Caco-2 (cell line): ENCODE measurements around the gene ABHD2. TPM values are rescaled to one million over a fixed set of nuclear protein-coding genes. Genes with fewer than 3 reads are reported as not detected.
"Not testable (repeated sequence)": the region's sequence is repeated elsewhere in the genome, so short reads cannot be mapped to it uniquely, and the experiment has no call there.

Experiments used
- BruUV-seq: library from RNA; stranded (reverse); fragments of 400-500 nt; replicated peaks from 2 replicates; lab custom pipeline; 2021; lab: Mats Ljungman, UMichigan
- CTCF ChIA-PET: fragments of 300-600 bp; sonication (Branson Sonifier 250); formaldehyde crosslinking; loops from one replicate; lab custom pipeline; 2022; ENCODE audit warnings: antibody characterized with exemption; lab: Charles Lee
- POLR2A ChIA-PET: fragments of 300-600 bp; sonication (Branson Sonifier 250); formaldehyde crosslinking; loops from one replicate; lab custom pipeline; 2022; ENCODE audit warnings: antibody characterized with exemption; lab: Charles Lee
- DNase-seq, 2 experiments: peaks; one replicate each; pipeline versions ENCODE4 v3.0.0 to v3.0.0-alpha.2; 2020 to 2022
- H3K27me3 ChIP-seq: replicated peaks from 2 replicates; pipeline ENCODE4 v1.6.0; 2011; ENCODE audit warnings: low read length; ENCODE audit not compliant: control insufficient read depth, insufficient read depth
- H3K36me3 ChIP-seq: 2 replicates; pipeline ENCODE4 v1.5.1; 2011; ENCODE audit warnings: low read length; ENCODE audit not compliant: control insufficient read depth, insufficient read depth
- H3K4me1 ChIP-seq: fragments of 250-450 bp; sonication (Bioruptor Pico); 2 replicates; pipeline ENCODE4 v1.5.1; 2020; ENCODE audit warnings: mild to moderate bottlenecking
- H3K4me3 ChIP-seq: 2 replicates; pipeline ENCODE4 v1.5.1; 2011; ENCODE audit warnings: low read depth, mild to moderate bottlenecking, control low read depth, low read length
- H3K9me3 ChIP-seq: fragments of 250-450 bp; sonication (Bioruptor Pico); 2 replicates; pipeline ENCODE4 v1.5.1; 2020; ENCODE audit warnings: mild to moderate bottlenecking, moderate library complexity
- H3K27ac Mint-ChIP-seq: one replicate; pipeline ENCODE4 v1.8.0; 2022; ENCODE audit warnings: mixed read lengths; ENCODE audit not compliant: unreplicated experiment
- H3K27me3 Mint-ChIP-seq: one replicate; pipeline ENCODE4 v1.8.0; 2022; ENCODE audit warnings: mixed read lengths; ENCODE audit not compliant: insufficient read depth, unreplicated experiment
- H3K36me3 Mint-ChIP-seq: one replicate; pipeline ENCODE4 v1.8.0; 2022; ENCODE audit warnings: mild to moderate bottlenecking, mixed read lengths; ENCODE audit not compliant: insufficient read depth, unreplicated experiment
- H3K4me1 Mint-ChIP-seq: one replicate; pipeline ENCODE4 v1.8.0; 2022; ENCODE audit warnings: low read depth, mixed read lengths; ENCODE audit not compliant: unreplicated experiment
- H3K4me3 Mint-ChIP-seq: one replicate; pipeline ENCODE4 v1.8.0; 2022; ENCODE audit warnings: mild to moderate bottlenecking, moderate library complexity, mixed read lengths; ENCODE audit not compliant: unreplicated experiment
- H3K9me3 Mint-ChIP-seq: one replicate; pipeline ENCODE4 v1.8.0; 2022; ENCODE audit warnings: mixed read lengths; ENCODE audit not compliant: unreplicated experiment
- CTCF ChIP-seq, 2 experiments: fragments of 200-600 bp in 1 of 2; IDR thresholded peaks; 1 replicate in 1 of 2; 2 replicates in 1 of 2; pipeline versions ENCODE4 v1.5.1 to v1.8.0; 2011 to 2022; ENCODE audit warnings: antibody characterized with exemption in 1 of 2, control low read depth in 1 of 2, inconsistent platforms in 1 of 2, low read depth in 1 of 2, low read length in 1 of 2, mild to moderate bottlenecking in 1 of 2, moderate library complexity in 1 of 2; ENCODE audit not compliant: insufficient read depth in 1 of 2, severe bottlenecking in 1 of 2, unreplicated experiment in 1 of 2
- intact Hi-C: fragments of 100-400 bp; cut with micrococcal nuclease; formaldehyde crosslinking; loops from one replicate; pipeline ENCODE4 v1.10.0; 2022; ENCODE audit not compliant: unreplicated experiment
- total RNA-seq: library from RNA; stranded (reverse); gene quantifications from 2 replicates; pipeline ENCODE4 v1.2.3, GENCODE V29; 2022

Gene ABHD2
- total RNA-seq, 1 experiment from 2014 or later: 63.0 TPM

DNA sequence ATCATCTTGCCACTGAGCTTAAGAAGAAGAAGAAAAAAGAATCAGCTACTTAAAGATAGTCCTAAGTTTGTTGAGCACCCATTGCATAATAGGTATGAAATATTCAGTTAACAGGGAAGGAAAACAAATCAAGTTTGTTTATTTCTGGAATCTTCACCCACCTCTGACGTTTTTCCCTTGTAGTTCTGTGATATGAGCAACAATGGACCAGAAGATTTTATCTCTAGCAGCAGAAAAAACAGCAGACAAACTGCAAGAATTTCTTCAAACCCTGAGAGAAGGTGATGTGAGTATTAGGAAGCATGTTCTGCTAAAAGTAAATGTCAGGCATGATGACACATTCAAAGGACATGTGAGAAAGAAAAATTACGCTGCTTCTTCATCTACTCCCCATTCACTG is 159.2 kb downstream of the ABHD2 start:
- no peaks in the 10 kb centered on the region for H3K36me3 ChIP-seq
- Mint-ChIP-seq H3K4me1 (peaks cover 24% of the 10 kb centered on the region), H3K9me3 (no peaks in the 10 kb centered on the region), H3K4me3 (no peak overlapping the region), H3K27me3 (no peaks in the 10 kb centered on the region), H3K27ac (no peak overlapping the region), H3K36me3 (peaks cover 54% of the 10 kb centered on the region)
- no peaks in the 10 kb centered on the region for H3K27me3 ChIP-seq
- intact Hi-C loops: no loop called here
- POLR2A ChIA-PET: interaction anchor here (0.6 kb wide), 1 partner anchor 56 kb away, joined by 5 read pairs; no protein-coding TSS in a partner anchor
- no peaks in the 10 kb centered on the region for H3K9me3 ChIP-seq
- CTCF ChIA-PET: no interaction called here
- 0 out of 2 replicates have a peak, but pooled peaks cover 4% of the 10 kb centered on the region for H3K4me1 ChIP-seq
- no peak for TF ChIP-seq CTCF (IDR thresholded peaks at IDR 0.05; ENCODE audit: insufficient read depth in 1 of 2, low read depth in 1 of 2, low read length in 1 of 2, severe bottlenecking in 1 of 2, unreplicated experiment in 1 of 2)
- no TSS peak for BruUV-seq
- no peak for DNase-seq
- no peak overlapping the region for H3K4me3 ChIP-seq

DNA sequence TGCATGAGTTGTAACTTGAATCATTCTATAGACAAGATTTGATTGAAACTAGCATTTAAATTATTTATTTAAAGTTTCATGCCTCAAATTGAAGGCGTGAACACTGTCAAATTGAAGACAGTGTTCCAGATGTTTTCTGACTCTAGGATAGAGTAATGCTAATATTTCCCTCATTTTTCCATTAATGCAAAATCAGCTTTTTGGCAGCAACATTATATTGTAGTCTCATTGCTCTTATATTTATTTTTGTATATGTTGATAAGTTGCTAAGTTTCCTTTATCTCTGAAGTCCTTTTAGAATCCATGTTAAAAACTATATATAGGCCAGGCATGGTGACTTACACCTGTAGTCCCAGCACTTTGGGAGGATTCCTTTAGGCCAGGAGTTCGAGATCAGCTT is 160.3 kb downstream of the ABHD2 start:
- TF ChIP-seq CTCF (IDR thresholded peaks at IDR 0.05; ENCODE audit: insufficient read depth in 1 of 2, low read depth in 1 of 2, low read length in 1 of 2, severe bottlenecking in 1 of 2, unreplicated experiment in 1 of 2): no peak
- 0 out of 2 replicates have a peak, but pooled peaks cover 4% of the 10 kb centered on the region for H3K4me1 ChIP-seq
- no peaks in the 10 kb centered on the region for H3K9me3 ChIP-seq
- Mint-ChIP-seq H3K4me1 (peaks cover 17% of the 10 kb centered on the region), H3K36me3 (peaks cover 52% of the 10 kb centered on the region), H3K4me3 (no peak overlapping the region), H3K27ac (no peak overlapping the region), H3K27me3 (no peaks in the 10 kb centered on the region), H3K9me3 (no peaks in the 10 kb centered on the region)
- CTCF ChIA-PET: no interaction called here
- H3K4me3 ChIP-seq: no peak overlapping the region
- intact Hi-C loops: no loop called here
- H3K27me3 ChIP-seq: no peaks in the 10 kb centered on the region
- BruUV-seq: no TSS peak
- H3K36me3 ChIP-seq: no peaks in the 10 kb centered on the region
- POLR2A ChIA-PET: no interaction called here
- no peak for DNase-seq

- H3K4me3 Mint-ChIP-seq, H3K27ac Mint-ChIP-seq, CTCF ChIA-PET, DNase-seq, H3K9me3 Mint-ChIP-seq, BruUV-seq, H3K4me1 ChIP-seq, H3K27me3 ChIP-seq, H3K4me3 ChIP-seq, intact Hi-C loops, H3K9me3 ChIP-seq, POLR2A ChIA-PET, H3K27me3 Mint-ChIP-seq, H3K36me3 ChIP-seq: not testable (repeated sequence)
- peaks cover 15% of the 10 kb centered on the region for H3K4me1 Mint-ChIP-seq
- peaks cover 43% of the 10 kb centered on the region for H3K36me3 Mint-ChIP-seq
Measured at GRCh38 chr15:89250142-89250541, 161.9 kb downstream of the ABHD2 start.

Other genes with a start within 250 kb of the ABHD2 start
- gene HAPLN3, start 192.9 kb upstream of the ABHD2 start, total RNA-seq: 16.7 and 16.9 TPM in 2 replicates
- gene MFGE8, start 175.1 kb upstream of the ABHD2 start, total RNA-seq: 409 and 453 TPM in 2 replicates
- not detected in 2 replicates for gene RLBP1, start 133.1 kb downstream of the ABHD2 start, total RNA-seq
- 94.2 and 101 TPM in 2 replicates for gene FANCI, start 155.5 kb downstream of the ABHD2 start, total RNA-seq
- 63.1 and 64.1 TPM in 2 replicates for gene POLG, start 246.4 kb downstream of the ABHD2 start, total RNA-seq